Chondrocyte (in vitro differentiated cells): ENCODE measurements around the gene ARMH2. TPM values are rescaled to one million over a fixed set of nuclear protein-coding genes. Genes with fewer than 3 reads are reported as not detected.

Experiments used
- DNase-seq: peaks from one replicate; pipeline ENCODE4 v3.0.0; 2021; ENCODE audit warnings: mixed read lengths, low spot score
- H3K27ac Mint-ChIP-seq: one replicate; pipeline ENCODE4 v1.8.0; 2021; ENCODE audit warnings: mild to moderate bottlenecking, moderate library complexity, mixed read lengths; ENCODE audit not compliant: unreplicated experiment
- H3K27me3 Mint-ChIP-seq: 2 replicates; pipeline ENCODE4 v1.8.0; 2021; ENCODE audit warnings: low read depth, mixed read lengths
- H3K36me3 Mint-ChIP-seq: 2 replicates; pipeline ENCODE4 v1.8.0; 2021; ENCODE audit warnings: low read depth, mixed read lengths
- H3K4me1 Mint-ChIP-seq: 2 replicates; pipeline ENCODE4 v1.8.0; 2021; ENCODE audit warnings: low read depth, mild to moderate bottlenecking, mixed read lengths
- H3K4me3 Mint-ChIP-seq: one replicate; pipeline ENCODE4 v1.8.0; 2021; ENCODE audit warnings: mild to moderate bottlenecking, moderate library complexity, mixed read lengths; ENCODE audit not compliant: unreplicated experiment
- H3K9me3 Mint-ChIP-seq: 2 replicates; pipeline ENCODE4 v1.8.0; 2021; ENCODE audit warnings: low read depth, mixed read lengths
- total RNA-seq: library from RNA; stranded (reverse); gene quantifications from 3 replicates; pipeline ENCODE4 v1.2.1, GENCODE V29; 2021
- TF ChIP-seq, protein P1 (sequence below): fragments of 200-600 bp; sonication (generic); IDR thresholded peaks from 2 replicates; pipeline ENCODE4 v1.5.0; 2021; ENCODE audit warnings: antibody characterized with exemption, mild to moderate bottlenecking, moderate library complexity

Gene ARMH2
- total RNA-seq, 1 donor from 2014 or later: not detected

DNA sequence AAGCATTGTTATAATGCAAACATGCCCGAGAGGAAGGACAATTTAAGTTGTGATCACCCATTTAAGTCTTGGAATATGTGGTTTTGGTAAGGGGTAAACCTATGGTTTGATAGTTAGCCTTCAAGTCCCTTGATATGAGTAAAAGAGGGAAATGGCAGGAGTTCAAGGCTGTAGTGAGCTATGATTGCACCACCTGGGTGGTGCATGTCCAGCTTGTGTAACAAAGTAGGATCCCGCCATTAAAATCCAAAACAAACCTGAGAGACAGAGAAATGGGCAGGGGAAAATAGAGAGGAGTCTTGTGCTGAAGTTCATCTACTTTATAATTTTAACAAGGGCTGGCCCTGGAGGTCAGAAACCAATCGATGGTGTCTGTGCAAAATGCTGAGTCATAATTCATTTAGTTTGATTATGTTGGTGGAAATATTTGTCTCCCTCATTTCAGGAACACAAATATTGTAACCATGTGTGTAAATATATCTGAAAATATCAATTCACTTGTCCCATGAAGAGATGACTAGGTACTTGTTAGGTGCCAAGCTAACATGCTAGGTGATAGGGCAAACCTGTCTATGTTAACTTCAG, 23.2 kb upstream of the ARMH2 start:
- TF ChIP-seq, protein P1, sequence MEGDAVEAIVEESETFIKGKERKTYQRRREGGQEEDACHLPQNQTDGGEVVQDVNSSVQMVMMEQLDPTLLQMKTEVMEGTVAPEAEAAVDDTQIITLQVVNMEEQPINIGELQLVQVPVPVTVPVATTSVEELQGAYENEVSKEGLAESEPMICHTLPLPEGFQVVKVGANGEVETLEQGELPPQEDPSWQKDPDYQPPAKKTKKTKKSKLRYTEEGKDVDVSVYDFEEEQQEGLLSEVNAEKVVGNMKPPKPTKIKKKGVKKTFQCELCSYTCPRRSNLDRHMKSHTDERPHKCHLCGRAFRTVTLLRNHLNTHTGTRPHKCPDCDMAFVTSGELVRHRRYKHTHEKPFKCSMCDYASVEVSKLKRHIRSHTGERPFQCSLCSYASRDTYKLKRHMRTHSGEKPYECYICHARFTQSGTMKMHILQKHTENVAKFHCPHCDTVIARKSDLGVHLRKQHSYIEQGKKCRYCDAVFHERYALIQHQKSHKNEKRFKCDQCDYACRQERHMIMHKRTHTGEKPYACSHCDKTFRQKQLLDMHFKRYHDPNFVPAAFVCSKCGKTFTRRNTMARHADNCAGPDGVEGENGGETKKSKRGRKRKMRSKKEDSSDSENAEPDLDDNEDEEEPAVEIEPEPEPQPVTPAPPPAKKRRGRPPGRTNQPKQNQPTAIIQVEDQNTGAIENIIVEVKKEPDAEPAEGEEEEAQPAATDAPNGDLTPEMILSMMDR: no peak
- H3K36me3 Mint-ChIP-seq: no peaks in the 10 kb centered on the region
- H3K4me3 Mint-ChIP-seq: no peak overlapping the region
- H3K4me1 Mint-ChIP-seq: peaks cover 10% of the 10 kb centered on the region
- H3K27ac Mint-ChIP-seq: no peak overlapping the region
- no peaks in the 10 kb centered on the region for H3K9me3 Mint-ChIP-seq
- H3K27me3 Mint-ChIP-seq: no peaks in the 10 kb centered on the region
- DNase-seq: no peak

DNA sequence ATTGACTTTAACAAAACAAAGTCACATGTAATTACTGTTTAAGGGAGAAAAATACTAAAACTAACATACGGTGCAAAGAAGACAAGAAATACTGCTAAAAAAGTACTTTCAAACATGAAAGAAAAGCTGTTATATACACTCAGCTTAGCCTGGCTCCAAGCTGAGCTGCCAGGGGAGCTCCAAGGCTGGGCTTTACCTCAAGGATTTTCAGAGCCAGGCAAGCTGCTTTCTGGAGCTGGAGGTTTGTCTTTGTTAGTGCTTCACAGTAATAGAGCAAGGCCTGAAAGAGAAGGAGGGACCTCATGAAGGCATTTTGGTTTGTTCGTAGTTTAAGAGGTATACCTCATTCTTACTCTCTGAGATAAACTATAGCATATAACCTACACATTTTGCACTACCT, 19.6 kb upstream of the ARMH2 start:
- no peak for DNase-seq
- TF ChIP-seq, protein P1: no peak
- Mint-ChIP-seq H3K27ac (no peak overlapping the region), H3K9me3 (no peaks in the 10 kb centered on the region), H3K36me3 (no peaks in the 10 kb centered on the region), H3K27me3 (no peaks in the 10 kb centered on the region), H3K4me3 (no peak overlapping the region), H3K4me1 (no peaks in the 10 kb centered on the region)

DNA sequence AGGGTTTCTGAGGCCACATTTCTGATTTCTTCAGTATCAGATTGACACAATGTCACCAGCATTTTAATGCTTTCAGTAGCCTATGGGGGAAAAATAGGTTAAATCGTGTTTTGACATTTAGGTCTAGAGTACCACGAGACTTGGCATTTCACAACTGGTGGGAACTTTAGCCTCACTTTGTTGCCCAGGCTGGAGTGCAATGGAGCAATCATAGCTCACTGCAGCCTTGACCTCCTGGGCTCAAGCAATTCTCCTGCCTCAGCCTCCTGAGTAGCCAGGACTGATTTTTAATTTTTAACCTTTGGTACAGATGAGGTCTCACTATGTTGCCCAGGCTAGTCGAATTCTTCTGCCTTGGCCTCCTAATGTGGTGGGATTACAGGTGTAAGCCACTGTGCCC, 11.0 kb upstream of the ARMH2 start:
- Mint-ChIP-seq H3K4me1 (no peaks in the 10 kb centered on the region), H3K9me3 (no peaks in the 10 kb centered on the region), H3K27ac (no peak overlapping the region), H3K27me3 (no peaks in the 10 kb centered on the region), H3K4me3 (no peak overlapping the region), H3K36me3 (no peaks in the 10 kb centered on the region)
- TF ChIP-seq, protein P1: no peak
- no peak for DNase-seq

DNA sequence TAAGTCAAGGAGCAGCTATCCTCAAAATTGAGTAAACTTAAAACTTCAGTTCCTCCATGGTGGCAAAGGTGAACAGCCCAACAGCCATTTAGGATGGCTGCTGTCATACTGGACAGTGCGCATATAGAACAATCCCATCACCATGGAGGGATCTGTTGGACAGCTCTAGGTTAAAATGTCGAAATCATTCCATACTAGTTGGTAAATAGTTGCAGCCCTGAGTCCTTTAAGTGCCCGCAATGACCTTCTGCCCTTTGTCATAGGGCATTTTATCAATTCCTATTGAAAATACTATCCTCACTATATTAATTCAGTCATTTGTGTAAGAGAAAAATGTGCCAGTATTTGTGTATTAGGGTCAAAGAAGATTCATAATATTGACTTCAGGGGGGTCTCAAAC, 8.9 kb upstream of the ARMH2 start:
- Mint-ChIP-seq H3K36me3 (no peaks in the 10 kb centered on the region), H3K4me3 (no peak overlapping the region), H3K9me3 (no peaks in the 10 kb centered on the region), H3K27me3 (no peaks in the 10 kb centered on the region), H3K27ac (no peak overlapping the region), H3K4me1 (no peaks in the 10 kb centered on the region)
- DNase-seq: no peak
- TF ChIP-seq, protein P1: no peak

DNA sequence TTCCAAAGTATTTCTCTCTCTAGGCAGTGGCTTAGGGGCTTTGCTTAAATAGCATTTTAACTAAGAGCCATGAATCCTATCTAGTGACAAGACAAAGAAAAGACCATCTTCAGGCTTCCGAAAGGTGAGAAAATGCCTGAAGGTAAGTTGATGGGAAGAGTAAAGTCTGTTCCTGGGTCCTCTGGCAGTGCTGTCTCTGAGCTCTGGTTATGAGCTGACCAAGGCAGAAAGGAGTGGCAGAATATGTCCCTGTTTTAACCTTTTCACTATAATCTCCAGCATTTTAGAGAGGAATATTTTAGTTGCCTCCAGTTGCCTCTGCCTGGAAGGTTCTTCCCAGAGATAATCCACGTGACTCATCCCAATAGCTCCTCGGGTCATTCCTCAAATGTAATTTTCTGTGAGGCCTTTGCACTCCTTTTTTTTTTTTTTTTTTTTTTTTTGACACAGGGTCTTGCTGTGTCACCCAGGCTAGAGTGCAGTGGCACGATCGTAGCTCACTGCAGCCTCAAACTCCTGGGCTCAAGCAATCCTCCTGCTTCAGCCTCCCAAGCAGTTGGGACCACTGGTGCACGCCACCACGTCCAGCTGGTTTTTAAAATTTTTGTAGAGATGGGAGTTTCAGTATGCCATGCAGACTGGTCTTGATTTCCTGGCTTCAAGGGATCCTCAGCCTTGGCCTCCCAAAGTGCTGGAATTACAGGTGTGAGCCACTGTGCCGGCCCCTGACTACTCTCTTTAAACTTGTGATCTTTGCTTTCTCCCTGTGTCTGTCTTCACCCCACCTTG, 3.7 kb upstream of the ARMH2 start:
- peaks cover 23% of the 10 kb centered on the region for H3K4me1 Mint-ChIP-seq
- H3K9me3 Mint-ChIP-seq: no peaks in the 10 kb centered on the region
- TF ChIP-seq, protein P1: no peak
- H3K27ac Mint-ChIP-seq: no peak overlapping the region
- no peaks in the 10 kb centered on the region for H3K36me3 Mint-ChIP-seq
- H3K4me3 Mint-ChIP-seq: no peak overlapping the region
- DNase-seq: no peak
- no peaks in the 10 kb centered on the region for H3K27me3 Mint-ChIP-seq
